ENCODE measurements around the gene RSKR.

- TF ChIP-seq YY1 (IDR thresholded peaks at IDR 0.05; ENCODE audit: extremely low read depth, insufficient replicate concordance, low read depth, low read length) (no peak), RAD21 (IDR thresholded peaks at IDR 0.05; ENCODE audit: low read depth) (no peak), EZH2 (IDR thresholded peaks at IDR 0.05) (no peak), EGR1 (IDR thresholded peaks at IDR 0.05; ENCODE audit: low read depth) (no peak), ATF3 (IDR thresholded peaks at IDR 0.05) (no peak), POLR2A (IDR thresholded peaks at IDR 0.05; ENCODE audit: borderline replicate concordance, extremely low read depth, insufficient read depth, insufficient read length) (no peak), CTCF (IDR thresholded peaks at IDR 0.05 in 2 of 3, conservative IDR thresholded peaks at IDR 0.05 in 1 of 3; ENCODE audit: borderline replicate concordance in 1 of 3, insufficient read depth in 1 of 3, low read depth in 2 of 3, low read length in 2 of 3) (no peak), SP1 (IDR thresholded peaks at IDR 0.05; ENCODE audit: low read depth) (no peak), ZFX (IDR thresholded peaks at IDR 0.05) (peak; percentile 59; the same call in 1 of the 2 replicates), JUND (IDR thresholded peaks at IDR 0.05) (no peak), MAX (IDR thresholded peaks at IDR 0.05) (peak; percentile 60; the same call in 1 of the 2 replicates), CEBPB (IDR thresholded peaks at IDR 0.05; ENCODE audit: low read depth) (no peak), ELF1 (IDR thresholded peaks at IDR 0.05; ENCODE audit: borderline replicate concordance, low read depth) (no peak), POLR2AphosphoS5 (IDR thresholded peaks at IDR 0.05; ENCODE audit: low read depth, low read length) (no peak)
These were observed 43.1 kb downstream of the RSKR start for GRCh38 chr17:28570716-28571360.

Measured in HCT116 (cell line).